ENCODE results near the gene NEK2. TPM values are rescaled to one million over a fixed set of nuclear protein-coding genes. Genes with fewer than 3 reads are reported as not detected.
A peak's percentile ranks its signal among the peaks of the same experiment; 100 is the strongest.

NEK2 gene
- total and polyA plus RNA-seq, 7 experiments from 2014 or later = 0.11 to 26.5 (median 0.22) TPM; not detected in 2

GRCh38 chr1:211676761-211677160, 1.3 kb upstream of the NEK2 start:
- intact Hi-C loops (cut with micrococcal nuclease) = loop anchor here (5.0 kb wide), 2 partner anchors 266 to 881 kb away; no protein-coding TSS in a partner anchor
- Histone ChIP-seq H3K36me3 (ENCODE audit: control insufficient read depth in 2 of 3, insufficient read depth in 3 of 3, low read length in 3 of 3) (no peaks in the 10 kb centered on the region), H3K4me1 (ENCODE audit: control insufficient read depth in 2 of 2, insufficient read depth in 2 of 2, low read length in 2 of 2) (peaks cover 13 to 16% of the 10 kb centered on the region in 2 donors), H3K4me3 (ENCODE audit: low read length) (no peak overlapping the region), H3K27me3 (ENCODE audit: control insufficient read depth in 2 of 2, insufficient read depth in 2 of 2, low read length in 2 of 2) (no peaks in the 10 kb centered on the region), H3K27ac (ENCODE audit: low read depth, low read length) (no peak overlapping the region), H3K9me3 (ENCODE audit: control insufficient read depth in 2 of 3, low read length in 3 of 3) (no peaks in the 10 kb centered on the region)
- ATAC-seq (no peak), DNase-seq (no peak)
- peaks cover 0 to 12% (median 0%) of the 10 kb centered on the region in 5 donors for H3K36me3 Mint-ChIP-seq
- peaks cover 14 to 45% (median 23%) of the 10 kb centered on the region in 7 donors for H3K4me1 Mint-ChIP-seq
- H3K9me3 Mint-ChIP-seq = peaks cover 0 to 2% (median 0%) of the 10 kb centered on the region in 11 donors
- peak overlapping the region in 6 of 10 donors; percentile 47 to 96 (median 68) for H3K4me3 Mint-ChIP-seq
- ChIA-PET POLR2A (interaction anchor here (1.4 kb wide), 1 partner anchor 14 kb away, joined by 3 read pairs; no protein-coding TSS in a partner anchor), CTCF (interaction anchor here (0.7 to 2.2 kb wide), 2 partner anchors 30 to 359 kb away, joined by 4 to 5 read pairs; partner anchors contain the start of genes DTL and INTS7)
- no peaks in the 10 kb centered on the region for H3K27me3 Mint-ChIP-seq
- H3K27ac Mint-ChIP-seq = no peak overlapping the region

GRCh38 chr1:211676106-211676583, 724 bp upstream of the NEK2 start:
- ATAC-seq (no peak), DNase-seq (no peak)
- POLR2A ChIA-PET = interaction anchor here (1.4 kb wide), 1 partner anchor 14 kb away, joined by 3 read pairs; no protein-coding TSS in a partner anchor
- Mint-ChIP-seq H3K4me3 (peak overlapping the region; percentile 66 to 96 (median 92)), H3K4me1 (peaks cover 14 to 44% (median 20%) of the 10 kb centered on the region in 7 donors), H3K9me3 (peaks cover 0 to 2% (median 0%) of the 10 kb centered on the region in 11 donors), H3K36me3 (peaks cover 0 to 14% (median 0%) of the 10 kb centered on the region in 5 donors), H3K27ac (peak overlapping the region in 6 of 9 donors; percentile 45 to 88 (median 81)), H3K27me3 (no peaks in the 10 kb centered on the region)
- H3K36me3 ChIP-seq (ENCODE audit: control insufficient read depth in 2 of 3, insufficient read depth in 3 of 3, low read length in 3 of 3) = no peaks in the 10 kb centered on the region
- H3K4me1 ChIP-seq (ENCODE audit: control insufficient read depth in 2 of 2, insufficient read depth in 2 of 2, low read length in 2 of 2) = peaks cover 7 to 10% of the 10 kb centered on the region in 2 donors
- H3K9me3 ChIP-seq (ENCODE audit: control insufficient read depth in 2 of 3, low read length in 3 of 3) = no peaks in the 10 kb centered on the region
- no peaks in the 10 kb centered on the region for H3K27me3 ChIP-seq (ENCODE audit: control insufficient read depth in 2 of 2, insufficient read depth in 2 of 2, low read length in 2 of 2)
- intact Hi-C loops (cut with micrococcal nuclease) = loop anchor here (5.0 kb wide), 2 partner anchors 266 to 881 kb away; no protein-coding TSS in a partner anchor
- H3K4me3 ChIP-seq (ENCODE audit: low read length) = peak overlapping the region; percentile 76
- CTCF ChIA-PET = interaction anchor here (0.7 to 2.2 kb wide), 2 partner anchors 29 to 359 kb away, joined by 4 to 5 read pairs; partner anchors contain the start of genes DTL and INTS7
- no peak overlapping the region for H3K27ac ChIP-seq (ENCODE audit: low read depth, low read length)

GRCh38 chr1:211667065-211667617, 8.3 kb downstream of the NEK2 start:
- no peaks in the 10 kb centered on the region for H3K9me3 ChIP-seq (ENCODE audit: control insufficient read depth in 2 of 3, low read length in 3 of 3)
- H3K27me3 ChIP-seq (ENCODE audit: control insufficient read depth in 2 of 2, insufficient read depth in 2 of 2, low read length in 2 of 2) = no peaks in the 10 kb centered on the region
- ChIA-PET POLR2A (no interaction called here), CTCF (interaction anchor here (0.7 kb wide), 1 partner anchor 197 kb away, joined by 4 read pairs; no protein-coding TSS in a partner anchor)
- Mint-ChIP-seq H3K4me1 (peaks cover 0 to 7% (median 0%) of the 10 kb centered on the region in 7 donors), H3K27me3 (no peaks in the 10 kb centered on the region), H3K9me3 (no peaks in the 10 kb centered on the region), H3K36me3 (peaks cover 0 to 28% (median 0%) of the 10 kb centered on the region in 5 donors), H3K4me3 (no peak overlapping the region), H3K27ac (no peak overlapping the region)
- DNase-seq = no peak
- no peak overlapping the region for H3K27ac ChIP-seq (ENCODE audit: low read depth, low read length)
- intact Hi-C loops (cut with micrococcal nuclease) = no loop called here
- ATAC-seq = no peak
- H3K4me3 ChIP-seq (ENCODE audit: low read length) = no peak overlapping the region
- no peaks in the 10 kb centered on the region for H3K4me1 ChIP-seq (ENCODE audit: control insufficient read depth in 2 of 2, insufficient read depth in 2 of 2, low read length in 2 of 2)
- H3K36me3 ChIP-seq (ENCODE audit: control insufficient read depth in 2 of 3, insufficient read depth in 3 of 3, low read length in 3 of 3) = no peaks in the 10 kb centered on the region

- peaks cover 0 to 5% (median 0%) of the 10 kb centered on the region in 5 donors for H3K36me3 Mint-ChIP-seq
- no peak overlapping the region for H3K27ac Mint-ChIP-seq
- DNase-seq (no peak), ATAC-seq (no peak)
- Histone ChIP-seq H3K27ac (ENCODE audit: low read depth, low read length) (no peak overlapping the region), H3K4me1 (ENCODE audit: control insufficient read depth in 2 of 2, insufficient read depth in 2 of 2, low read length in 2 of 2) (no peaks in the 10 kb centered on the region), H3K9me3 (ENCODE audit: control insufficient read depth in 2 of 3, low read length in 3 of 3) (no peaks in the 10 kb centered on the region), H3K36me3 (ENCODE audit: control insufficient read depth in 2 of 3, insufficient read depth in 3 of 3, low read length in 3 of 3) (no peaks in the 10 kb centered on the region), H3K27me3 (ENCODE audit: control insufficient read depth in 2 of 2, insufficient read depth in 2 of 2, low read length in 2 of 2) (no peaks in the 10 kb centered on the region), H3K4me3 (ENCODE audit: low read length) (no peak overlapping the region)
- POLR2A ChIA-PET = no interaction called here
- intact Hi-C loops (cut with micrococcal nuclease) = no loop called here
- CTCF ChIA-PET = interaction anchor here (0.9 to 1.1 kb wide), 2 partner anchors 9 to 11 kb away, joined by 3 read pairs; no protein-coding TSS in a partner anchor
- no peak overlapping the region for H3K4me3 Mint-ChIP-seq
- H3K9me3 Mint-ChIP-seq = no peaks in the 10 kb centered on the region
- H3K4me1 Mint-ChIP-seq = peaks cover 0 to 1% (median 0%) of the 10 kb centered on the region in 7 donors
- H3K27me3 Mint-ChIP-seq = no peaks in the 10 kb centered on the region
Measured at GRCh38 chr1:211660718-211661222, 14.7 kb downstream of the NEK2 start.

- Histone ChIP-seq H3K4me1 (ENCODE audit: control insufficient read depth in 2 of 2, insufficient read depth in 2 of 2, low read length in 2 of 2) (no peaks in the 10 kb centered on the region), H3K27ac (ENCODE audit: low read depth, low read length) (no peak overlapping the region), H3K27me3 (ENCODE audit: control insufficient read depth in 2 of 2, insufficient read depth in 2 of 2, low read length in 2 of 2) (no peaks in the 10 kb centered on the region), H3K9me3 (ENCODE audit: control insufficient read depth in 2 of 3, low read length in 3 of 3) (no peaks in the 10 kb centered on the region), H3K36me3 (ENCODE audit: control insufficient read depth in 2 of 3, insufficient read depth in 3 of 3, low read length in 3 of 3) (no peaks in the 10 kb centered on the region), H3K4me3 (ENCODE audit: low read length) (no peak overlapping the region)
- ChIA-PET POLR2A (no interaction called here), CTCF (interaction anchor here (0.6 to 3.6 kb wide), 2 partner anchors 15 to 78 kb away, joined by 3 to 13 read pairs; partner anchors contain the start of gene SLC30A1)
- Mint-ChIP-seq H3K4me3 (no peak overlapping the region), H3K9me3 (no peaks in the 10 kb centered on the region), H3K27me3 (peaks cover 0 to 5% (median 0%) of the 10 kb centered on the region in 5 donors), H3K36me3 (no peaks in the 10 kb centered on the region), H3K4me1 (peaks cover 0 to 5% (median 0%) of the 10 kb centered on the region in 7 donors), H3K27ac (no peak overlapping the region)
- ATAC-seq = no peak
- no peak for DNase-seq
- intact Hi-C loops (cut with micrococcal nuclease) = loop anchor here in 1 of 2 donors (5.0 kb wide), 1 partner anchor 1249 kb away; no protein-coding TSS in a partner anchor
Measured at GRCh38 chr1:211656728-211657127, 18.7 kb downstream of the NEK2 start.

- no peak overlapping the region for H3K27ac ChIP-seq (ENCODE audit: low read depth, low read length)
- no peaks in the 10 kb centered on the region for H3K4me1 ChIP-seq (ENCODE audit: control insufficient read depth in 2 of 2, insufficient read depth in 2 of 2, low read length in 2 of 2)
- ChIA-PET POLR2A (no interaction called here), CTCF (interaction anchor here (0.5 to 3.6 kb wide), 6 partner anchors 12 to 1070 kb away, joined by 3 to 13 read pairs (median 4); partner anchors contain the start of gene SLC30A1)
- Mint-ChIP-seq H3K9me3 (no peaks in the 10 kb centered on the region), H3K36me3 (no peaks in the 10 kb centered on the region), H3K27me3 (peaks cover 0 to 13% (median 0%) of the 10 kb centered on the region in 5 donors), H3K4me3 (no peak overlapping the region), H3K27ac (no peak overlapping the region), H3K4me1 (peaks cover 0 to 5% (median 0%) of the 10 kb centered on the region in 7 donors)
- no peaks in the 10 kb centered on the region for H3K27me3 ChIP-seq (ENCODE audit: control insufficient read depth in 2 of 2, insufficient read depth in 2 of 2, low read length in 2 of 2)
- H3K9me3 ChIP-seq (ENCODE audit: control insufficient read depth in 2 of 3, low read length in 3 of 3) = no peaks in the 10 kb centered on the region
- intact Hi-C loops (cut with micrococcal nuclease) = loop anchor here (1.0 to 5.0 kb wide), 9 partner anchors 78 to 1248 kb away; partner anchors contain the start of gene KCNH1 (in 1 of the 2)
- no peaks in the 10 kb centered on the region for H3K36me3 ChIP-seq (ENCODE audit: control insufficient read depth in 2 of 3, insufficient read depth in 3 of 3, low read length in 3 of 3)
- ATAC-seq (peak; percentile 95), DNase-seq (peak; percentile 60 to 82 (median 71))
- no peak overlapping the region for H3K4me3 ChIP-seq (ENCODE audit: low read length)
Measured at GRCh38 chr1:211654838-211655787, 20.3 kb downstream of the NEK2 start.

All from naive thymus-derived CD4-positive, alpha-beta T cell (primary cell).